Stimulated activated CD8-positive, alpha-beta memory T cell treated with anti-CD3 and anti-CD28 coated beads, Interleukin-15, amount 100 ng/mL, for 4 hours (primary cell): ENCODE results near the gene PRDM1.

ENCODE experiments used
- DNase-seq, 2 donors: peaks; one replicate each; pipeline ENCODE4 v3.0.0-alpha.2; 2020; ENCODE audit warnings: low read depth in 2 of 2

Gene PRDM1

DNA sequence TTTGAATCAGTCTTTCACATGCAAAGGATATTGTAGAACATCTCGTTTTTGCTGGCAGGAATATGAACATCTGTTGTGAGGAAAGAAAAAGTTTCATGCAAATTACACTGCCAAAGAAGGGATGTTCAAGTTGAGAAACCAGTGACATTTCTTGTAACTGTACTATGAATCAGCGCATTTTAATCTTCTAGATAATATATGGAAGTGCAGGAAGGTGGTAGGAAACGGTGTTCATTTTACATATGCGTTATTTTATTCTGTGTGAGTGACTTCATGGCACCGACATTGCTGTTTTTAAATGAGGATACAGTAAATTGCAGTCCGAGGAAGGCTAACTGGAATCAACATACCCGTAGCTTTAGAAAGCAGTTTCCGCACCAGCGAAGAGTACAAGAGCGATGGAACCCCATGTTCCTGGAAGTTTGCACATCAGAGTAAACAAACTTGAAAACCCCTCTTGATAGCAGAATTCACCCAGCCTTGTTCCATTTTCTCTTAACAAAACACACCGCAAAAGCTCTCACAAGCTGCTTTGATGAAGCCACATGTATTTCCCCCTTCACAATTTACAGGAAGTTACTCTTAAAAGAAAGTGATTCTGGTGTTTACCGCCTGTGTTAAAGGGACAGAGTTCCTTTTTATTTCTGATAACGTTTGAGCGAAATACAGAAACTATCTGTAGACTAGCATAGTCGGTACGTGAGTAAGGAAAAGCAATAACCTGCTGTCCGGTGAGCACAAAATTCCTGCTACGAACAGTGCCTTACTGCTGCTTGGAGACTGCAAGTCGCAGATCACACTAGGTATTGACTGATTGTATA lies 11.5 kb downstream of the PRDM1 start:
- peak in 1 of 2 donors; percentile 32 for DNase-seq

DNA sequence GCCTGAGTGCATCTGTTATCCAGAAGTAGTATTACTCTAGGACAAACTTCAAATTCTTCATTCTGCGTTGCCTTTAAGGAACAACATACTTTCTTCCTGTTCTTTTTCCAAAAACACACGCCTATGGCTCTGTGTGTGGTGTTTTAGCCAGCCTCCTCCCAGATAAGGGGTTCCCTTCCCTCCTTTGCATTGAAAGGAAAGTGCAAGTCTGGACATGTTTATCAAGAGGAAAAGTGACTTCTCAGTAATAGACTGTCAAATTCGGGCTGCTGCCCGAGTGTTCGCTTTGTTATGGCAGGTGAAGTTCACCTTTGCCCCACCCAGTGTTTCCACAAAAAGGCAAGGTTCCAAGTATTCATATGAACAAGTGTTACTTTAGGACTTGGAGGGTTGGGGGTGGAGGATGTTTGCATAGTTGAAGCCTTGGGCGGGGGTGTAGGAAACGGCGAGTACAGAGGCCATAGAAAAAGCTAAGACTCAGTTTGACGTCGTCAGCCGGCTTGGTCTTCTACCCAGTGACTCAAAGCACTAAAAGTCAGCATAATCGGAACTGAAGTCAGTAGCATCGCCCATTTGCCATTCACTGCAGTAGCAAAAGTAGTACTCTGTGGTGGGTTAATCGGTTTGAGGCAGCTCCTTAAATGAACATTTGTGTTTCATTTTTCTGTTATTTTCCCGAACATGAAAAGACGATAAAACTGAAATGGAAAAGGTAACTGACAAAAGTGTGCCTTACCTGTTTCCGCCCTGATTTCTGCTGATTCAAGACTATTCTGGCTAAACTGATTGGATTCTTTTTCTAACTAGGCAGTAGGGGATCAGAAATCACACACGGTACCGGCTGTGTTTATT lies 12.5 kb downstream of the PRDM1 start:
- peak; percentile 51 to 74 for DNase-seq

DNA sequence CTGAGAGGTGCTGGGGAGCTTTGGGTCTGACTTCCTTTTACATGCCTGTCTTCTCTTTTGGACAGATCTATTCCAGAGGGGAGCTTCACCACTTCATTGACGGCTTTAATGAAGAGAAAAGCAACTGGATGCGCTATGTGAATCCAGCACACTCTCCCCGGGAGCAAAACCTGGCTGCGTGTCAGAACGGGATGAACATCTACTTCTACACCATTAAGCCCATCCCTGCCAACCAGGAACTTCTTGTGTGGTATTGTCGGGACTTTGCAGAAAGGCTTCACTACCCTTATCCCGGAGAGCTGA lies 13.1 kb downstream of the PRDM1 start:
- DNase-seq: no peak

DNA sequence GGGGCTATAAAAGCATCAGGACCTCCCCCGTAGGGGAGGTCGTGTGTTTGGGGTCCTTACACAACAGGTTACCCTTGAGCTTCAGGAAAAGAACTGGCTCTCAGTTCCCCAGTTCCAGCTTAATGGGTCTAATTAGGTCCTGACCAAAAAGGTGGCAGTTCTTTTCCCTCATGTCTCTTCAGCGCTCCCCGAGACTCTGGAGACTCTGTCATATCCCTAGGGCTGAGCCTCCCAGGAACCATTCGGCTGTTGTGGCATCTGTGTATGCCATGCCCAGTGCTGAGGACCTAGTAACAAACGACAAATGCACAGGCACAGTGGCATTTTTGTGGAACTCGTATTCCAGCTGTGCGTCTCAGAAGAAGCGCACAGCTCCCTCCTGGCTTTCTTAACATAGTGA lies 14.6 kb downstream of the PRDM1 start:
- DNase-seq: no peak

DNA sequence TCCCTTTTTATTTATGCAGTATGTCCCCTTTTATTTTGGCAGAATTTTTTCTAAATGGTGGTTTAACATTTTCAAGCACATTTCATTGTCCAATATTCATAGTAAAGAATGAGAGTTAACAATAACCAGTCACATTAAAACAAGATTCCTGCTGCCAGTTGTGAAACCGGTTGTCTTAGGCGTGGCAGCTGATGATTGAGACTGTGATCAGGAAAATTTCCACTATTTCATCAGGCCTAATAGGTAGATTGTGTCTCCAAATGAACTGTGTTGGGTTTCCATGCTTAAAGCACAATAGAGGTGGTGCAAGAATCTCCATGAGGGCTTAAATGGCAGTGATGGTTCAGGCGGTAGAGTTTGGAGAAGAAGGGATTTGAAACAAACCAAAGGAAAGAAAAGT lies 15.3 kb downstream of the PRDM1 start:
- no peak for DNase-seq

DNA sequence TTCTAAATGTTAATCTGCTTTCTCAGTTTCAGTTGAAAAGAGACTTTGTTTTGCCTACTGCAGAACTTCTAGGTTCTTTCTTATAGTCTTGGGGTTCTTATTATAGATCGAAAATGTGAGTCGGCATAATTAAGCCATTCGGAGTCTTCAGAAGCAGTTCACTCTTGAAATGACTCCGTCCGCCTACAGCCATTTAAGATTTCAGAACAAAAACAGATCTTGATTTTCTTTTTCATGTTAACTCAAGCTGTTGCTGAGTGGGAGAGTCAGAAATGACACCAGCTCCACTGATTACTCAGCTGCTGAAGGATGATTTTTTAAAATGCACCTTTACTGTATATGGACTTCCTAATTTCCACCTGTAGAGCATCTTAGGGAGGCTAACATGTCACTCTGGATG lies 15.9 kb downstream of the PRDM1 start:
- no peak for DNase-seq

DNA sequence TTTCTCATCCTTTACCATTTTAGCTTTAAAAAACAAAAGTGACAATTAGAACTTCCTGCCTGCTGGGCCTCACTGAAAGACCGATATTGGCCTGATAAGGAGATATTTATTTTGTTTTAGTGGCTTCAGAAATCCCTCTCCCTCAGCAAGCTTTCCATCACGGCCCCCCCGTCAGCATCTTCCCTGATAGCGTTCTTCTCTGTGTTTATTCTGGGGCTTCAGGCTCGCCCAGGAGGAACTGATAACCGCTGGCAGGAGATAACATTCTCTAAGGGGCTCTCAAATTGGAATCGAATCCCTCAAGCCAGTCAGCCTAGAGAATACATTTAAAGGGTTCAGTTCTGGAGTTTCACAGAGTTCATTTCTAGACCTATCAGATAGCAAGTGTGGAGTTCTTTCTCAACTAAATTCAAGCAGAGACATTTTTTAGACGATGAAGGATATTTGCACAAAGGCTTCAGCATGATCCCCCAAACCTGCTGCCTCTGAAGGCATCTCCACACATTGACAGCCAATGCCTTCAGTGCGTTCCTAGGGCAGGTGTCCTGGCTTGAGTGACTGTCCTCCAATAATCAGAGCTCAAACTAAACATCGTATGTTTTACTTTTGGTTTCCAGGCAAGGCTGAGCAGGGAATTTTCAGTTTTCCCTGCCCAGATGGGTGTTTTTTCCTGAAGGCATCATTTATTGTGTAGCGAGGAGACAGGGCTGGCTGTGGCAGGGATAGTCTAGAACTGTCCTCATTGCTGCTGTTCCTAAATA lies 17.0 kb downstream of the PRDM1 start:
- no peak for DNase-seq

DNA sequence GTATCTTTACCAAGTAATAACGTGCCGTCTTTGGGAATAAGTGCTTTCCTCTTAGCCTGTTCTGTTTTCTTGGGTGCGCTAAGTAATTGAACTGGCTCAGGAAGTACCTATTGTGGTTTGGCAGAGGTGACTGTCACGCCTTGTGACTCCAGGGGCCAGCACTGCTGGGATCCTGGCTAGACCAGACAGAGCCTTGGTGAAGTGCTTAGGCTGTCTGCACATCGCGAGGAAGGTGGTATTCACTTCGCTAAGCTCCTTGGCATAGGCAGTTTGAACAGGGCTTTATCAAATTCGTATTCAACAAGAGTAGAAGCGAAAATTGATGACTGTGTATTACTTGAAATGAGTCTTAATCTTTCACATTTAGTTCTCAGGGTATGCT lies 17.6 kb downstream of the PRDM1 start:
- no peak for DNase-seq

DNA sequence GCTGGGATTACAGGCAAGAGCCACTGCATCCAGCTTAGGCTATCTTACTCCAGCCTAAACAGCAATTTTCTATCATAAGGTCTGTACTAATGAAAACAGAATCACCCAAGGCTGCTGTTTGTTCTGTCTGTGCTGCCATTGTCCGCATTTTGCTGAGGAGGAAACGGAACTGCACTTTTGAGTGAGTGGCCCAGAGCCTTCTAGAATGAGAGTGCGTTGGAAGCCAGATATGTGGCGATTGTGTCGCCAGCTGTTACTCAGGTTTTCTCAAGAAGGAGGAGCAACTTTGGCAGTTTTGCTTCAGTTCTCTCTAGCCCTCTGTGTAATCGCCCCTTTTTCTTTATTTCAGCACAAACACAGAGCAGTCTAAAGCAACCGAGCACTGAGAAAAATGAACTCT lies 18.3 kb downstream of the PRDM1 start:
- DNase-seq: no peak

DNA sequence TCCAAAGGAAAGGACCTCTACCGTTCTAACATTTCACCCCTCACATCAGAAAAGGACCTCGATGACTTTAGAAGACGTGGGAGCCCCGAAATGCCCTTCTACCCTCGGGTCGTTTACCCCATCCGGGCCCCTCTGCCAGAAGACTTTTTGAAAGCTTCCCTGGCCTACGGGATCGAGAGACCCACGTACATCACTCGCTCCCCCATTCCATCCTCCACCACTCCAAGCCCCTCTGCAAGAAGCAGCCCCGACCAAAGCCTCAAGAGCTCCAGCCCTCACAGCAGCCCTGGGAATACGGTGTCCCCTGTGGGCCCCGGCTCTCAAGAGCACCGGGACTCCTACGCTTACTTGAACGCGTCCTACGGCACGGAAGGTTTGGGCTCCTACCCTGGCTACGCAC lies 18.8 kb downstream of the PRDM1 start:
- DNase-seq: no peak

DNA sequence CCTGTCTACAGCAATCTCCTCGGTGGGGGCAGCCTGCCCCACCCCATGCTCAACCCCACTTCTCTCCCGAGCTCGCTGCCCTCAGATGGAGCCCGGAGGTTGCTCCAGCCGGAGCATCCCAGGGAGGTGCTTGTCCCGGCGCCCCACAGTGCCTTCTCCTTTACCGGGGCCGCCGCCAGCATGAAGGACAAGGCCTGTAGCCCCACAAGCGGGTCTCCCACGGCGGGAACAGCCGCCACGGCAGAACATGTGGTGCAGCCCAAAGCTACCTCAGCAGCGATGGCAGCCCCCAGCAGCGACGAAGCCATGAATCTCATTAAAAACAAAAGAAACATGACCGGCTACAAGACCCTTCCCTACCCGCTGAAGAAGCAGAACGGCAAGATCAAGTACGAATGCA lies 19.4 kb downstream of the PRDM1 start:
- no peak for DNase-seq

DNA sequence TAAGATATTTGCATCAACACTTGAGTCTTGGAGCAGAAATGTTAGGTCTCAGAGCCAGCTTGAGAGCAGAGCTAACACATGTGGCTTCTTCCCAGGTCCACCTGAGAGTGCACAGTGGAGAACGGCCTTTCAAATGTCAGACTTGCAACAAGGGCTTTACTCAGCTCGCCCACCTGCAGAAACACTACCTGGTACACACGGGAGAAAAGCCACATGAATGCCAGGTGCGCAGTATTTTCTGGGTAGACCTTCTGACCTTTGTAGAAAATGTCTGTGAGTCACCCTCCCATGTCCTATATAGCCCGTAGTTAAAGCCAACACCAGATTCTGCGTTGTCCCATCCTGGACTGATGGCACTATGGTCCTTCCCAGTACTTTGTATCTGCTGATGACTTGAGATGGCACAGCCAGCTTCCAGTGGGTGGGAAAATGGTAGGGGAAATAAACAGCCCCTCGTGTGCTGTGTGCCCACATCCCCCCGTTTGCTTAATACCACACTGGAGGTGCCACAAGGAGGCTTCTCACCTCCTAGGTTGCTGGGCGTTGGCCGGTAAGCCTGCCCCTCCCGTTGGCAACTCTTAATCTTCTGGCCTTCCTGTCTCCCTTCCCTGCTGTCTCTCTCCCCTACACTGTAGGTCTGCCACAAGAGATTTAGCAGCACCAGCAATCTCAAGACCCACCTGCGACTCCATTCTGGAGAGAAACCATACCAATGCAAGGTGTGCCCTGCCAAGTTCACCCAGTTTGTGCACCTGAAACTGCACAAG lies 20.3 kb downstream of the PRDM1 start:
- no peak for DNase-seq

DNA sequence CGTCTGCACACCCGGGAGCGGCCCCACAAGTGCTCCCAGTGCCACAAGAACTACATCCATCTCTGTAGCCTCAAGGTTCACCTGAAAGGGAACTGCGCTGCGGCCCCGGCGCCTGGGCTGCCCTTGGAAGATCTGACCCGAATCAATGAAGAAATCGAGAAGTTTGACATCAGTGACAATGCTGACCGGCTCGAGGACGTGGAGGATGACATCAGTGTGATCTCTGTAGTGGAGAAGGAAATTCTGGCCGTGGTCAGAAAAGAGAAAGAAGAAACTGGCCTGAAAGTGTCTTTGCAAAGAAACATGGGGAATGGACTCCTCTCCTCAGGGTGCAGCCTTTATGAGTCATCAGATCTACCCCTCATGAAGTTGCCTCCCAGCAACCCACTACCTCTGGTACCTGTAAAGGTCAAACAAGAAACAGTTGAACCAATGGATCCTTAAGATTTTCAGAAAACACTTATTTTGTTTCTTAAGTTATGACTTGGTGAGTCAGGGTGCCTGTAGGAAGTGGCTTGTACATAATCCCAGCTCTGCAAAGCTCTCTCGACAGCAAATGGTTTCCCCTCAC lies 21.0 kb downstream of the PRDM1 start:
- DNase-seq: no peak

DNA sequence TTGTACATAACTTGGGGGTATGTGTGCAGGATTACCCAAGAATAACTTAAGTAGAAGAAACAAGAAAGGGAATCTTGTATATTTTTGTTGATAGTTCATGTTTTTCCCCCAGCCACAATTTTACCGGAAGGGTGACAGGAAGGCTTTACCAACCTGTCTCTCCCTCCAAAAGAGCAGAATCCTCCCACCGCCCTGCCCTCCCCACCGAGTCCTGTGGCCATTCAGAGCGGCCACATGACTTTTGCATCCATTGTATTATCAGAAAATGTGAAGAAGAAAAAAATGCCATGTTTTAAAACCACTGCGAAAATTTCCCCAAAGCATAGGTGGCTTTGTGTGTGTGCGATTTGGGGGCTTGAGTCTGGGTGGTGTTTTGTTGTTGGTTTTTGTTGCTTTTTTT lies 22.0 kb downstream of the PRDM1 start:
- no peak for DNase-seq

DNA sequence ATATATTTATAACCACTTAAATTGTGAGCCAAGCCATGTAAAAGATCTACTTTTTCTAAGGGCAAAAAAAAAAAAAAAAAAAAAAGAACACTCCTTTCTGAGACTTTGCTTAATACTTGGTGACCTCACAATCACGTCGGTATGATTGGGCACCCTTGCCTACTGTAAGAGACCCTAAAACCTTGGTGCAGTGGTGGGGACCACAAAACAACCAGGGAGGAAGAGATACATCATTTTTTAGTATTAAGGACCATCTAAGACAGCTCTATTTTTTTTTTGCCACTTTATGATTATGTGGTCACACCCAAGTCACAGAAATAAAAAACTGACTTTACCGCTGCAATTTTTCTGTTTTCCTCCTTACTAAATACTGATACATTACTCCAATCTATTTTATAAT lies 22.9 kb downstream of the PRDM1 start:
- no peak for DNase-seq

DNA sequence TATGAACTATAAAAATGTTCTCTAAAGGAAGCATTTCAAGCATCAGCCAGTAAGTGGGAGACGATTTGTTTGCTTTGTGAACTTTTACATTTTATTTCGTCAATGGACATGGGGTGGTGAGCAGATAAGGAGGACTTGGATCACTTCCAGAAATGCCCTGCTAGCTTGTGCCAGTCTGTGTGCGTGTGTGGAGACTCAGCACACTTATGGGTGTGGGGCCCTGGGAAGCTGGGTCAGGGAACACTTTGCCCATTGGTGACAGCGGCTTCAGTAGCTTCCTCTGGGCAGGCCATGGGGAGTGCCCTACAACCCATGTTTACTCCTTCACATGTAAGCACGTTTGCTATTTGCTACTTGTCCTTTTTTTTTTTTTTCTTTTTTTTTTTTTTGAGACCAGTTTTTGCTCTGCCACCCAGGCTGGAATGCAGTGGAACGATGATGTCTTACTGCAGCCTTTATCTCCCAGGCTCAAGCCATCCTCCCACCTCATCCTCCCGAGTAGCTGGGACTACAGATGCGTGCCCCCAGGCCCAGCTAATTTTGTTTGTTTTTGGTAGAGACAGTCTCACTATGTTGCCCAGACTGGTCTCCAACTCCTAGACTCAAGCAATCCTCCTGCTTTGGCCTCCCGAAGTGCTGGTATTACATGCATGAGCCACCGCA lies 24.2 kb downstream of the PRDM1 start:
- DNase-seq: no peak

DNA sequence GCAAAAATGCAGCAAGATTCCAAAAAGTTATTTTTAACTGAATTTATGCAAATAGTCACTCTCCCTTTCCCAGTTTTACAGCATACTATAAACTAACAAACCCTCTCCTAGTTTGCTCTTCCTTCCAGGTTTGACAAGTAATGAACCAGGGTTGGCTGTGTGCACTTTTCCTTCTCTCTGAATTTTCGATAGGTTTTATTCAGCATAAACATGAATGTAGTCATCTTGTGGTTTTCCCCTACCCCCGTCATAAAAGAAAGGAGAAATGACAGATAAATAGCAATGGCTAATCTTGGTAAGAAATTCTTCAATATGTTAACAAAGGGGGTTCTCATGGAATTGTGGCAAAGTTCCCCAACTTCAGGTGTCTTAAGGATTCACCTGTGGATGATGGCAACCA lies 26.3 kb downstream of the PRDM1 start:
- no peak for DNase-seq

DNA sequence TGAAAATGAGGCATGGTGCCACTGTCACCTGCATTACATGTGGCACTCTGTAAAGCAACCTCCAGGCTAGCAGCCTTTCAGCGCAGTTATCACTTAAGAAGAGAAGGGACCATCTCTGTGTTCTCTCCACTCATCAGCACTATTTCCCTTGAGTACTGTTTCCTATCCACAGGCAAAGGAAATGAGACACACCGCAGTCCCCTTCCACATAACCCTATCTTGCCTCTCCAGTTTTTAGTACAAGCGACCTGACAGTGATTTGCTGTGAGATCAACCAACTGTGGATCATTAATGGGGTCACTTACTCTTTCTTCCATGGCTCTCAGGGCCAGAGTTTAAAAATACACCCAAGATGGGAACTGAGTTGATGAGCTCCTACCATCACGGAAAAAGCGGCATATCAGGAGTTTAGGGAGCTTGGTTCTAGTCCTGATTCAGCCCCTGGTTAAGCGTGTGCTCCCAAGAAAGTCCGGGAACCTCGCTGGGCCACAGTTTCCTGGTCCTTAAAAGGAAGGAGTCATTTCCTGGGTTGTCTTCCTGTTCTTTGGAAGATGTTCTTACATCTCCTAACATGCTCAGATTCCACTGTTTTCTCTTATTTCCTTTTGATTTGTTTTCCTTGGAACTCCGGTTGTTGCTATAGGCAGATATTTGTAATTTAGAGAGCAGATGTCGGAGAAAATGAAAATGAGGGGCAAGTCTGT lies 27.3 kb downstream of the PRDM1 start:
- no peak for DNase-seq

DNA sequence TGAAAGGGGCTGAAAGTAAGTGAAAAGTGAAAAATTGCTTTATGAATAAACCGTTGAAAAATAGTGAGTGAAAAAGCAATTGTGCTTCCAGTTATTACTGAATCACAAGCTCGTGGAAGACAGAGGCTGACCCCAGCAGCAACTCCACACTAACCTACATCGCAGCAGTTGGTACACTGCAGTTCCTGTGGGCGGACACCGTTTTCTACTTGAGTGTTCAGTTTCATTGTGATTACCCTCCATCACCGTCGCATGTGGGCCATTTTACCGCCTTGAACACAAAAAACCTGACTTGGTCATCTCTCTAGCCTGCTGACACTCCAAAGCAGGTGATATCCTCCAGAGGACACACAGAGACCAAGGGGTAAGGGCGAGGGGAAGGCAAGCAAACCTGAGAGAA lies 28.4 kb downstream of the PRDM1 start:
- peak in 1 of 2 donors; percentile 30 for DNase-seq

DNA sequence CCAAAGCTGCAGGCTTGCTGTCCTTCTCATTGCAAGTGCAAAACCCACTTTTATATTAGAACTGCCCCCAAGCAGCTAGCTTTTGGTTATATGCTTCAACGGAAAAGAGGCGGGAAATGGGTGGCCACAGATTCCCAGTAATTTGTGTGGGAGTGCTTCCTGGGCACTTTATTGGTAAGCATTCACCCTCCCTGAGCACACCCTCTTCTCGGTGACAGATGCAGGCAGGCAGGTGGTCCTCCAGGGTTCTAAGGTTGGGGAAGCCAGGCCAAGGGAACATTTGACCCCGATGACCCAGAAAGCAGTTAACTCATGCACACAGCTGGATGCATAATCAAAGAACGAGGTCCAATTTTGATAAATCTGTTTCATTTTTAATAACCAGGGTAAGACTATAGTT lies 29.1 kb downstream of the PRDM1 start:
- no peak for DNase-seq
